Dedifferentiated amniotic fluid mesenchymal stem cell (primary cell): ENCODE results near the gene TBX2.
"Not testable (repeated sequence)": the region's sequence is repeated elsewhere in the genome, so short reads cannot be mapped to it uniquely, and the experiment has no call there.

Source experiments
- DNase-seq: peaks from one replicate; pipeline ENCODE4 v3.0.0-alpha.2; 2016; ENCODE audit errors: extremely low spot score

The TBX2 gene

DNA sequence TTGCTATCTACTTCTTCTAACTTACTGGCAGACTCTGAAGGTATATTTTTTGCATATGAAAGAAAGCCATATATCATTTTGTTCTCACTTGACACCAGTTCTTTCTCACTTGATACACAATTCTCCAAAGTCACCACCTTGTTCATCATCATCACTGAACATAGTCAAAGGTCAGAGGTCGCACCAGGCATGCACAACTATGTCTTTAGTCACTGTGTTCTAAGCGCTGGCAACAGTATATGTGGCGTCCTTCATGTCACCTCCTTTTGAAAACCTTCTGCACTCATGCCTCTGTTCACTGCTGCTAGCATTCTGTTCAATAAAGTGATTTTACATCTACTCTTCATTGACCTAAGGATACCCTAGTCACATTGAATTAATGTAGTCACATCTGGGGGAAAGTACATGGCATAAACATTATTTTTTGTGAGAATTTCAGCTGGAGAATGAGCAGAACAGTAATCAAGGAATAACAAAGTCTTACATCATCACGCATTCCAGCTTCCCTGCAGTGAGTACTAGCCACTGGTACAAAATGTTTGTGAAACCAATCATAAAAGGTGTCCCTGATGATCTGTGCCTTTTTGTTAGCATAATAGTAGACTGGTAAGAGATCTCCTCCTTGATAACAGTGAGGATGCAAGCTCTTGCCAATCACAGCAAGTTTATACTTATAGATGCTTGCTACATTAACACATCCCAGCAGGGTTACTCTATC lies 32.1 kb downstream of the TBX2 start:
- DNase-seq = no peak

DNA sequence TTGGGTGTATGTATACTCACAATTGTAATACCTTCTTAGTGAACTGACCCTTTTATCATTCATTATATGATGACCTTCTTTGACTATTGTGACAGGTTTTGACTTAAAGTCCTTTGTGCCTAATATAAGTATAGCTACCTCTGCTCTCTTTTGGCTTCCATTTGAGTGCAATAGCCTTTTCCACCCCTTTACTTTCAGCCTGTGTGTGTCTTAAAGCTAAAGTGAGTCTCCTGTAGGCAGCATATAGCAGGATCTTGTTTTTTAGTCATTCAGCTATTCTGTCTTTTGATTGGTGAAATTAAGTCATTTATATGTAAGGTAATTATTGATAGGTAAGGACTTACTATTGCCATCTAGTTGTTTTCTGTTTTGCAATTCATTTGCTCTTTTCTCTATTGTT lies 36.6 kb downstream of the TBX2 start:
- DNase-seq = no peak

DNA sequence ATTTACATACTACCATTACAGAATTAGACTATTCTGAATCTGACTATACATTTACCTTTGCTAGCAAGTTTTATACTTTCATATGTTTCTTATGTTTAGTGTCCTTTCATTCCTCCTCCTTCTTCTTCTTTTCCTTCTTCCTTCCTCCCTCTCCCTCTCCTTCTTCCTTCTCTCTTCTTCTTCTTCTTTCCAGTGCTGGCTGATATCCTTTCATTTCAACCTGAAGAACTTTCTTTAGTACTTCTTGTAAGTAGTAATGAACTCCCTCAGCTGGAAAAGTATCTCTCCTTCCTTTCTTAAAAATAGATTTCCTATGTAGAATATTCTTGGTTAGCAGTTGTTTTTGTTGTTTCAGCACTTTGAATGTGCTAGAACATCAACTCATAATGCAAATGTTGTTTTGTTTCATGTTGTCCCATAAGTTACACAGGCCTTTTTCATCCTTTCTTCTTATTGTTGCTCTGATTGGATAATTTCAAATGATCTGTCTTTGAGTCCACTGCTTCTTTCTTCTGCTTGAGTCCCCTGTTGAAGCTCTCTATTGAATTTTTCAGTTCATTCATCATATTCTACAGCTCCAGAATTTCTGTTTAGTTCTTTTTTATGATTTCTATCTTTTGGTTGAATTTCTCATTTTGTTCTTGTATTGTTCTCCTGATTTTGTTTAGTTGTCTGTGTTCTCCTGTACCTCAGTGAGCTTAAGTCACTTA lies 37.5 kb downstream of the TBX2 start:
- no peak for DNase-seq

DNA sequence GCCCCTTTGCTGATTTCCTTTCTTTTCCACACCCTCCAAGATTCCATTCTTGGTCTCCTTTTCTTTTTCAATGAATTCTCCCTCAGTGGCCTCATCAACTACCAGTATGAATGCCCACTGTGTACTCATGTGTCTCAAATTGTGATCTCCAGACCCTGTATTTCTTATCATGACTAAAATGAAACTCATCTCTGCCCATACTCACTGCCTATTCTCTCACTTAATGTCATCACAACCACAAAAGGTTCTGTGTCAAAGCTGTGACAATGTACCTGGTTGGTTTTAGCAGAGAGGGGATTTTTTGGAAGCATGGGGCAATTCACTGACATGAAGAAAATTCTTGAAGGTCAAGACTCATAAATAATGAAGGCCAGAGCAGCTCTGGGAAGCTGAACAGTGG lies 41.1 kb downstream of the TBX2 start:
- DNase-seq = no peak

DNA sequence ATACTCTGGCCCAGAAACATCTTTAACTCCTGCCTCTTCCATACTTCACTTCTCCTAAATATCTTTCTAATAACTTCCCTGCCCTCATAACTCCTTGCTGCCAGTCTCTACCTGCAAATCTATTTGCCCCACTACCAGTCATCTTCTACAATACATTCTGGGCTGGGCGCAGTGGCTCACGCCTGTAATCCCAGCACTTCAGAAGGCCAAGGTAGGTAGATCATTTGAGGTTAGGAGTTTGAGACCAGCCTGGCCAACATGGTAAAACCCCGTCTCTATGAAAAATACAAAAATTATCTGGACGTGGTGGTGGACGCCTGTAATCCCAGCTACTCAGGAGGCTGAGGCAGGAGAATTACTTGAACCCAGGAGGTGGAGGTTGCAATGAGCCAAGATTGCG lies 41.9 kb downstream of the TBX2 start:
- DNase-seq = not testable (repeated sequence)

DNA sequence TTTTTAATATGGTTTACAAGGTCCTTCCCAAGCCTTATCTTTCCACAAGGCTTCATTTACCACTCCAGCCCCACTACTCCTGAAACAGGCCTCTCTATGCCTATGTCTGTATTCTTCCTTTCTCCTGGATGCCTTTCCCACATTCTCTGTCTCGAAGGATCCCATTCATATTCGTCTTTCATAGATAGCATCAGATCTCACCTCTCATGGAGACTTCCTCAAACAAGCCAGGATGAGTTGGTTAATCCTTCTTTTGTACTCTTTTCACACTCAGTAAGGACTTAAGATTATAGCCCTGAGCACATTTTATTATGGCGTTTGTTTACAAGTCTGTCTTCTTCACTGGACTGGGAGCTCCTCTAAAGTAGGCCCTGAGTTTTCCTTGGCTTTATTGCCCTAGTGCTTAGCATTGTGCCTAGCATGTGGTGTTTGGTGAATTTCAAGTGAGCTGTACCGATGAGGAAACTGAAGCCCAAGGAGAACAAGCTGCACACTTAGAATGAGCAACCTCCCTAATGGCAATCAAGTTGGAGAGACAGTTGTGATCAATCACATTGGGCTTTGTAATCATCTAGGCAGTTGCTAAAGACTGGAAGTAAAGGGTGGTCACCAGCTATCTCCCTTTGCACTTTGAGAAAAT lies 42.6 kb downstream of the TBX2 start:
- no peak for DNase-seq

DNA sequence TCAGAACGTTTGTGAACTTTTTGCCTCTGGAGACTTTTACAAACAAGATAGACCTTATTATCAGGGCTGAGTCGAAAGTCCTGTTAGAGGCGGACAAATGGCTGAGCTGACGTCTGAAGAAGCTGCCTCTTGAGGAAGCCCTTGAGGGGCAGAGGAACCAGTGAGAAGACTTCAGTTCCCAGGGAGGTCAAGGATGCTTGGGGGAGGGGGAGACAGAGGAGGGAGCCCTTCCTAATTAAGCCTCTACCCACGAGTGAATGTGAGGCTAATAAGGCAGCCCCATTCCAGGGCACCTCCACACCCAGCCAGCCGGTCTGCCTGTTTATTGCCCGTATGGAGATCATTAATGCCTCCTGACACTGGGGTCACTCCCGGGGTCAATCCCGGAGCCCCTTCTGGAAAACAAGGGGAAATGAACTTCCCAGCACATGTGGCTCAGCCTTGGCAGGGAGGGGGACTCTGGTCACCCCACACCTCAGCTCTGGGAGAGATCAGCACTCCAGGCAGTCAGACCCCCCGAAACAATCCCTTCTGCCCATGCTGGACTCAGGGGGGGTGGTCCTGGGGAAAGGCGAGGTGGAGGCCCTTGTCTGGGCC lies 43.3 kb downstream of the TBX2 start:
- DNase-seq = no peak

DNA sequence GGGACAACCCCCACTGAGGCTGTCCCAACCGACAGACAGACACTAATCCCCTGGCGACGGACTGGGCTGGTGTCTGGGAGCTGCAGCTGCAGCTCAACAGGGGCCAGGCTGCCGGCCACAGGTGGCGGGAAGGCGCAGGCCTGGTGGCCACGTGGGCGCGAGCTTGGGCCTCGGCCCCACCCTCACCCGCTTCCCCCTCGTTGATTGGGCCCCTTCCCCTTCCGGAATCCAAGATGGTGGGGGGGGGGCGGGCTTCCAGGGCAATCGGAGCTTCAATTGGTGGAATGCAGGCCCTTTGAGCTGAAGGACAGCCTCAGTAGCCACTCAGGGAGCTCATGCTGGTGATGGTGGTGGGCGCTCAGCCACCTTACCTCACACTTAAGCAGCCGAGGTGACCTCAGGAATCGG lies 43.8 kb downstream of the TBX2 start:
- DNase-seq = no peak

DNA sequence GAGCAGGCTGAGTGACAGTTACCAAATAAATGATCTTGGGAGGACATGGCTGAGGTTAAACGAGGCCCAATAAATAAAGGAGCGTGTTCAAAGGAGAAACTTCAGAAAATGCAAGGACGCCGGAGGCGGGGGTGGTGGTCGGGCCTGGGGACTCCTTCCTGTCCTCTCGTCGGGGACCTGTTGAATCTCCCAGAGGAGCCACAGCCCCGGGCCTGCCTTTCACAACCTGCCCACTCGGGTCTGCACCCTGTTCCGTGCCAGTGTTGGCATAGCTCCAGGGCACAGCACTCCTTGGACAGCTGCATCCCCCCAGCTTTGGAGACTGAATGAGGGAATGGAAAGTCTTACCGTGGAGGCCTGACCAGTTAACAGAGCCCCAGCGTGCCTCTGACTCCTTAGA lies 44.4 kb downstream of the TBX2 start:
- no peak for DNase-seq

DNA sequence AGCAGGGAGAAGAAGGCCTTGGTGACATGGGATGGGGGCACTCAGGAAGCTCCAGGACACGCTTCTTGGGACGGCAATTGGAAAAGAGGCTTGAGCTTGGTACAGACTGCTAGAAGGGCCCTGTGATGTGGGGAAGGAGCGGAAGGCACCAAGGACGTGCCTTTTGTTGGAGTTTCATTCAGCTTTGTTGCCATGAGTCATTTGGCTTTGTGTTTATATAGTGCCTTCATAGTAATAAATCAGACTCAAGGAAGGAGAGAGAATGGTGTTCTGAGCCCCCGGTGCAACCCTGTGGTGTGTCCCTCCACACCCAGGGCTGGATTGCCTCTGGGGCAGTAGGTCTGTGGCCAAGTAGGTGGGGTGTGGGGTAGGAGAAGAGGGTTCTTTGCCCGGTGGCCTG lies 45.2 kb downstream of the TBX2 start:
- no peak for DNase-seq

DNA sequence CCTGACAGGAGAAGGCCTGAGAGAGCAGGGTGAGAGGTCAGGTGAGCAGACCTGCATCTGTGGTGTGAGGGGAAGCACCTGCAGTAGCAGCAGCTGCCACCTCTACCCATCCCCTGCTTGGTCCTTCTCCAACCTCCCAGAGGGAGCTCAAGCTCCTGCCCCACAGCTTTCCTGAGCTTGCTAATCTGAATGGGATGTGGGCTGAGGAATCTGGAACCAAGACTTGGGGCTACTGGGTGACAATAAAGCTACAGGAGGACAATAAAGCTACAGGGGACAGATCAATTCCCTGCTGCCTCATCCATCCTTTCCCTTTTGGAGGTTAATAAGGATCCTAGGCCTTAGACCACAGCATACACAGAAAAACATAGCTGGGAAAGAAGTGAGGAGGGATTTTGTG lies 47.7 kb downstream of the TBX2 start:
- DNase-seq = no peak

DNA sequence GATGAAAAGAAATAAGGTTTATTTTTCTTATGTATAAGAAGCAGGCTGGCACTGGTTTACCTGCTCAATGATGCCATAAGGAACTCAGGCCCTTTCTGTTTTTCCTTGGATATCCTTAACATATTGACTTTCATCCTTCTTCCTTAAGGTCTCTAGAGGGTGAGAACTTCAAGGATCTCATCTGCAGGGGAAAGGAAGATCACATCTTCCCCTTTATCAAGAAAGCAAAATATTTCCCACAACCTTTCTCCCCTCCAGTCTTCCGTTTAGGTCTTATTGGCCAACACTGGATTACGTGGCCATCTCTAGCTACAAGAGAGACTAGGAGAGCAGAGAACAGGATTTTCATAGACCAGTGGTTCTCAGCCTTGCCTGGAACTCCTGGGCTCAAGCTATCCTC lies 48.4 kb downstream of the TBX2 start:
- DNase-seq = no peak

DNA sequence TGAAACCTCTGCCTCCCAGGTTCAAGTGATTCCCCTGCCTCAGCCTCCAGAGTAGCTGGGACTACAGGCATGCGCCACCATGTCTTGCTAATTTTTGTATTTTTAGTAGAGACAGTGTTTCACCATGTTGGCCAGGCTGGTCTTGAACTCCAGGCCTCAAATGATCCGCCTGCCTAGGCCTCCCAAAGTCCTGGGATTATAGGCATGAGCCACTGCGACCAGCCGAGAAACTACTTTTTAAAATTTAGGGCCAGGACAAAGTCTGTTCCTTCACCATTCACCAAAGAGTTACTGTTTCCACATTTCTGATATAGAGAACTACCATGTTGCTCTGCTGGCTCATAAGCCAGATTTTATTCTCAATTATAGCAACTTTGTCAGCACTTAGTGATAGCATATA lies 49.5 kb downstream of the TBX2 start:
- DNase-seq = not testable (repeated sequence)

DNA sequence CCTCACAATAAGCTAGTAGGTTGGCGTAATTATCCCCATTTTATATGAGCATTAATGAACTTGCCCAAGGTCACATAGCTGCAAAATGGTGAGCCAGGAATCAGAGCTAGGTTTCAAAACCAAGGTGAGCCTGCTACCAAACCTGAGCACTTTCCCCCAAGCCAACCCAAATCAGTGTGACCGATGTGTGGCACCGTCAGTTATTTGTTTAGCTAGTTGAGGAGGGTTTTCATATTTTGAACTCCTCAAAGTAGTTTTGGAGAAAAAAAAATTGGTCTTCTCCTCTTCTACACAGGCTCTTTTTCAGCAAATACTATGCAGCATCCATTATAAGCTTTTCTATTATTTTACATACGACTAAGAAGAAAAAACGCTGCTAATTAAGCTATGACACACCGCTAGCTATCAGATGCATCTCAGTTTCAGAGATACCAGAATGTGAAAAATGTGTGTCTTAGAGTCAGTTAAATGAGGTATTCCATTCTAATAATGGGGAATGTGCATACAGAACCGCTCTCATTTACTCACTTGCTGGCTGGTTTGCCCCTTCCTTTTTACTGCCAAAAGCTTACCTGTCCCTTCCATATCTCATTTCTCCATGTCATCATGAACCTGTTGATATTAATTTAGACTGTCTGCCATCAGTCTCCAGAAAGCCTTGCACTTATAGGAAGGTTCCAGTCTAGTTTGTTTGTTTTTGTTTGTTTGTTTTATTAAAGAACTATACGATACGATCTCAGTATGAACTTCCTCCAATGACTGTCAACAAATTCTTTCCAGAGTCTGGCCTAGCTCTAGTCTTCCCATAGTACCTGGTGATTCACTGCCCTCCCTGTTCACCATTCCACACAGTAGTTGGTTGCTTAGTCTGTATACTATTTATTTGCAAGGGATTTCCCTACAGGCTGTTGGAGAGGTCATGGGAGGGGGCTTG lies 50.3 kb downstream of the TBX2 start:
- DNase-seq = no peak

DNA sequence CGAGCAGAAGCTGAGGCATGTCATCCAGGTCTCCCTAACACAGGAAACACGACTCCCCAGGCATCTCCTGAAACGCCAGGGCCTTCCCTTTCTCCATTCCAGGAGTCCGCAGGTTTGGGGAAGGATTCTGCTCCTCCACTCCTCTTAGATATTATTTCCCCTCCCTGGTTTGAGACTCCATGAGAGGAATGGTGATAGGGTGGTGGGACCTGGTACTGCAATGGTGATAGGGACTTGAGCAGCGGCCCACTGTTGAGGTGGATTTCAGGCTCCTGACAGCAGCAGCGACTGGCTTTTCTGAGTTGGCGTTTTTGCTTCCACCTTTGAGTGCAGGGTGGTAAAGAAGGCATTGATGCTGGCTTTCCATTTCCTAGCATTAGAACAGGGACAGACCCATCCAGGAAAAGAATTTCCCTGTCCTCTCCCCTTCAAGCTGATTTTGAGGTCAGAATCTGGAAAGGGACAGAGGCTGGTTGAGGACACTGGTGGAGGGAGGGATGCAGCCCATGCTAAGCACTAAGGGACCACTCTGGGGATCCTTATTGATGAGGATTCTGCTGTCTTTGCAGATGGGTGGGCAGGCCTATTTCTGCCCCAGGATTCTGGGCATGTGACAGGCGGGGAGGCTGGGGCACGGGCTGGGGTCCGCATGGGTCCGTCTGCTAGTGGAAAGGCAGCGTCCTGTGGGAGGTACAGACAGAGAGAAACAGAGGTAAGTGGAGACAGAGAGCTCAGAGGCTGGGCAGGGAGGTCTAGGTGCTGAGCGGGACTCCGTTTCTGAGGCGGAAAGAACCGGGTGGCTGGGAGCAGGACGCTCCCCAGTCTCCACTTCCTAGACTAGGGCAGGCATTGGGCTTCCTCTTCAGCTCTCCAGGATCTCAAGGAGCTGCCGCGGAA lies 51.2 kb downstream of the TBX2 start:
- no peak for DNase-seq

DNA sequence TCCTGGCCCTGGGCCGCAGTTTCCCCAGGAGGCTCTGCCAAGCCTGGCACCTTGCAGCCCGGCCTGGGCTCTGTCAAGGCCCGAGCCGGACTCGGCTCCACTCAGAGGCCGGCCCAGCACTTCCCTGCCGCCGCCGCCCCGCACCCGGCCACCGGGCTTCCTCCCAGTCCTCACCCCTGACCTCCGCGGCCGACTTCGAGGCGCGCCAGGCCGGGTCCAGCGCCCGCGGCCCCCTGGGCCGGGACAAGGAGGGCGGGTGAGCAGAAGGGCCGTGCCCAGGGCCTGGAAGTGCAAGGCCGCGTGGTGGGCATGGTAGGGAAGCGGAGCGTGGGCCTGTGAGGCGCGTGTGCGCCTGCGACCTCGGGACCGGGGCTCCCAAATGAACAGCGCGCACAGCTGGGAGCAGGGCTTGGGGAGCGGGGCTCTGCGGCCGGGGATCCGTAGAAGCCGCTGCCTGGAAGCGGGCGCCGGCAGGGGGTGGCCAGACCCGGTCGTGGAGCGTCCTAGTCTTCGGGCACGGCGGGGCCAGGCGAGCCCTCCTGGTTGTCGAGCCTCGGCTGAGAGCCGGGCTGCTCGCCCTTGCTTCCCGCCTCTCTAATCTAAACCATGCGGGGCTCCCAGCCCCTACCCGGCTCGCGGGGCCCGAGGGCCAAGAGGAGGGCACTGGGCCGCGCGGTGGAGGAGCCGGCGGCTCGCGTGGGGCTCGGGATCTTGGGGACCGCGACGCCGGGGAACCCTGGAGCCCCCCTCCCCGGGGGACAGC lies 52.1 kb downstream of the TBX2 start:
- no peak for DNase-seq

DNA sequence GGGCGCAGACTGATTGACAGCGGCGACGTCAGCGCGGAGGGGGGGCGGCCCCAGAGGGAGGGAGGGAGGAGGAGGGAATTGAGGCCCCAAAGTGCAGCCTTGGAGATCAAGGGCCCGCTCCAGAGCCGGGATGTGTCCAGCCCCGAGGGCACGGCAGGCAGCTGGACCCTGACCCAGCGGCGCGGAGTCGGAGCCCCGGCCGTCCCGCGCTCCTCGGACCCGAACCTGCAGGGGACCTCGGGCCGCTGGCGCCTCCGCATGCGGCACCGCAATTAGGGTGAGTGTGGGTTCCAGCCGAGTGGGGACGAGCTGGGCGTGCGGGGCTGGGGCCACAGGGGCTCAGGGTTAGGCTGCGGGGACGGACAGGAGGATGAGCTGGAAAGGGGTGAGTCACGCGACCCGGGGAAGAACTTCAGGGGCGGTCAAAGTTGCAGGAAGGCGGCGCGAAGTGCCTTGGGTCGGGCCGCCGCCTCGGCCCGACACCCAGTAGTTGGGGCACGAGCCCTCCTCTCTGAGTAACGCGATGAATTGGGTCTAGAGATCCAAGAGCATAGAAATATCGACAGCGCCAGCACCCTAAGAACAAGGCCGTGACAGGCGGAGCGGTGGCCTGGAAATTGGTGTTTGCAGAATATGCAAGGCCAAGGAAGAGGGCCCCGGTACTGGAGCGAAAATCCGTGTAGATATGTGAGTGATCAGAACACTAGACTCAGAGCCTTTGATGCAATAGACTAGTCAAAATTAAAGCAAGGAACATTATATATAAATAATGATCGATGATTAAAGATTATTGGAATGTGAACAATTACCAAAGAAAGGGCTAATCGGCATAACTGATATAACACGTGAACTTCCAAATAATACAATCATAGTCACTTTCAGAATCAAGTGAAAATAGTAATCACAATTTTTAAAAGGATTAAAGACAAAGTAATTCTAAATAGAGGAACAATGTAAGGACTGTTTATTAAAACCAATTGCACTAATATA lies 53.0 kb downstream of the TBX2 start, which contains the start of gene TBX4:
TSS of gene TBX4 (plus strand) at position 122 of the 990 bp plus-strand sequence. CDS start 4,069 bp downstream, outside the sequence.
- DNase-seq = no peak
